Loucy (cell line): ENCODE results near the gene LYPD5.

ENCODE experiments used
- H2AFZ ChIP-seq: fragments of 200-600 bp; sonication (generic); 2 replicates; pipeline ENCODE4 v1.6.0; 2016; ENCODE audit warnings: antibody characterized with exemption, mild to moderate bottlenecking, low read length, moderate library complexity
- H3F3A ChIP-seq: fragments of 200-600 bp; 2 replicates; pipeline ENCODE4 v1.6.0; 2016; ENCODE audit warnings: antibody characterized with exemption, low read depth, mild to moderate bottlenecking
- H3K27me3 ChIP-seq: fragments of 200-600 bp; sonication (generic); 2 replicates; pipeline ENCODE4 v1.6.1; 2014; ENCODE audit warnings: low read length, mild to moderate bottlenecking; ENCODE audit not compliant: insufficient read depth, poor library complexity, severe bottlenecking
- H3K36me3 ChIP-seq: fragments of 200-600 bp; sonication (generic); 2 replicates; pipeline ENCODE4 v1.6.1; 2016; ENCODE audit warnings: low read length; ENCODE audit not compliant: insufficient read depth
- H3K4me1 ChIP-seq: fragments of 200-600 bp; sonication (generic); 2 replicates; pipeline ENCODE4 v1.5.1; 2014; ENCODE audit warnings: low read length, mild to moderate bottlenecking; ENCODE audit not compliant: insufficient read depth, poor library complexity, severe bottlenecking
- H3K4me2 ChIP-seq: fragments of 200-600 bp; sonication (generic); 2 replicates; pipeline ENCODE4 v1.6.0; 2014; ENCODE audit warnings: antibody characterized with exemption, low read length, low read depth, mild to moderate bottlenecking; ENCODE audit not compliant: poor library complexity, severe bottlenecking
- H3K4me3 ChIP-seq: fragments of 200-600 bp; sonication (generic); 2 replicates; pipeline ENCODE4 v1.5.1; 2014; ENCODE audit warnings: low read length, mild to moderate bottlenecking, mixed read lengths; ENCODE audit not compliant: poor library complexity, severe bottlenecking
- H3K79me2 ChIP-seq: fragments of 200-600 bp; sonication (generic); 2 replicates; pipeline ENCODE4 v1.6.1; 2014; ENCODE audit warnings: low read length; ENCODE audit not compliant: insufficient read depth
- H3K9ac ChIP-seq: fragments of 200-600 bp; sonication (generic); 2 replicates; pipeline ENCODE4 v1.6.0; 2014; ENCODE audit warnings: mild to moderate bottlenecking, low read depth, low read length, moderate library complexity; ENCODE audit not compliant: poor library complexity, severe bottlenecking
- H3K9me2 ChIP-seq: fragments of 200-600 bp; sonication (generic); replicated peaks from 2 replicates; pipeline ENCODE4 v1.6.1; 2016; ENCODE audit warnings: low read depth, low read length, mixed read lengths
- H3K9me3 ChIP-seq: fragments of 200-600 bp; sonication (generic); 2 replicates; pipeline ENCODE4 v1.6.1; 2014; ENCODE audit warnings: mild to moderate bottlenecking, antibody characterized with exemption, low read length, low read depth; ENCODE audit not compliant: insufficient read depth
- H4K20me1 ChIP-seq: fragments of 200-600 bp; sonication (generic); 2 replicates; pipeline ENCODE4 v1.6.0; 2014; ENCODE audit warnings: antibody characterized with exemption, low read length, mild to moderate bottlenecking; ENCODE audit not compliant: insufficient read depth, poor library complexity, severe bottlenecking
- CTCF ChIP-seq: fragments of 200-600 bp; sonication (generic); conservative IDR thresholded peaks from 2 replicates; pipeline ENCODE4 v1.5.1; 2014; ENCODE audit warnings: mild to moderate bottlenecking, antibody characterized with exemption, low read length
- EZH2phosphoT487 ChIP-seq: fragments of 200-600 bp; IDR thresholded peaks from 2 replicates; pipeline ENCODE4 v1.6.1; 2018; ENCODE audit warnings: antibody characterized with exemption, mild to moderate bottlenecking, moderate library complexity, borderline replicate concordance

LYPD5 gene

DNA sequence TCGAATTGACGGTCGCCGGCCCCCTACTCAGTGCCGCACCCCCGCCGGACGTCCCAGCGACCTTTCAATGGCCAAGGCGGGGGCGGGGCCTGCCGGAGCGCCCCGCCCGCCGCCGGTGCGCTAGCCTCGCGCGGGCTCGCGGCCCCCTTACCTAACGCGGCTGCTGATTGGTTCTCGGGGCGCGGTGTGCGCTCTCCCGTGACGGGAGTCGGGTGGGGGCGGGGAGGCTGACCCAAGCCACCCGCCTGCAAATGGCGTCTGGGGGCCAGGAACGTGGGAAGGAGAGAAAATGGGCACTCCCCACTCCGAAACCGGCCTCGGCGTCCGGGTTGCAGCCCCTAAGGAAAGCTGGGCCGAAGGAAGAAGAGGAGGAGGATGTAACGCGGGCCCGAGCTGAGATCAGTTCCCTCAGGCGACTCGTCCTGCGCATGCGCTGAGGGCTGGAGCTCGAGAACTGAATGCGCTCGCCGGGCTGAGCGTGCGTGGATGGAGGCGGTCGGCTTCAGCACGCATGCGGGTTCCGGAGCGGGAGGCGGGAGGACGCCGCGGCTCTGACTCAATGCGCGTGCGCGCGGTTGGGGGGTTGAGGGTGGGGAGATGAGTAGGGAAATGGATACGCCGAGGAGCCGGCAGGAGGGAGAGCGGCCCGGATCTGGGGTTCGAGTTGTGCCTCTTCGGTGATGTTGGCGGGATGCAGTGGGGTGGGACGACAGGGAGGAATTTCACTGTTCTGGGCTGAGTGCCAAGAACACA, 47.6 kb downstream of the LYPD5 start, which contains the start of gene SMG9:
TSS of gene SMG9 (minus strand) at position 460 of the 753 bp plus-strand sequence. CDS start 4,221 bp downstream, outside the sequence.
- no peaks in the 10 kb centered on the region for H3K27me3 ChIP-seq
- peak within 1 kb of the TSS; percentile 71 for H2AFZ ChIP-seq
- H4K20me1 ChIP-seq, result peaks cover 20% of the 10 kb centered on the region
- no peaks in the 10 kb centered on the region for H3K9me3 ChIP-seq
- no peaks in the 10 kb centered on the region for H3K9me2 ChIP-seq
- peaks cover 8% of the 10 kb centered on the region; the same call in 1 of the 2 replicates for H3K36me3 ChIP-seq
- H3K4me1 ChIP-seq, result peaks cover 21% of the 10 kb centered on the region
- H3F3A ChIP-seq, result 0 out of 2 replicates have a peak, but pooled peaks cover 3% of the 10 kb centered on the region
- peak within 1 kb of the TSS; percentile 90 for H3K4me2 ChIP-seq
- peak within 1 kb of the TSS; percentile 86 for H3K4me3 ChIP-seq
- no peak for TF ChIP-seq CTCF
- no peak for TF ChIP-seq EZH2phosphoT487
- peak within 1 kb of the TSS; percentile 99 for H3K9ac ChIP-seq
- H3K79me2 ChIP-seq, result peaks cover 48% of the 10 kb centered on the region

DNA sequence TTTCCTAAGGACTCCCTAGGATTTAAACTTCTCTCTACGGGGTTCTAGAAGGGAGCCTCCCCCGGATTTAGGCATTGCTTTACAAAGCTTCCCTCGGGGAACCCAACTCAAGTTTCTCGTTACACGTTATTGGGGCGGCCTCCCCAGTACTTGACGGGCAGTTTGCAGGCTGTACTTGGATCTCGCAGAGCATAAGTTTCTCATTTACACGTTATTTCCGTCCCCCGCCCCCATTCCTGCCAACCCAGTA, 48.1 kb downstream of the LYPD5 start:
- H3K9me3 ChIP-seq, result no peaks in the 10 kb centered on the region
- peak overlapping the region; percentile 99 for H3K9ac ChIP-seq
- peak overlapping the region; percentile 90 for H3K4me2 ChIP-seq
- H4K20me1 ChIP-seq, result peaks cover 20% of the 10 kb centered on the region
- peak overlapping the region; percentile 86 for H3K4me3 ChIP-seq
- no peak overlapping the region for H2AFZ ChIP-seq
- TF ChIP-seq CTCF (no peak), EZH2phosphoT487 (no peak)
- peaks cover 21% of the 10 kb centered on the region for H3K4me1 ChIP-seq
- peaks cover 48% of the 10 kb centered on the region for H3K79me2 ChIP-seq
- no peaks in the 10 kb centered on the region for H3K9me2 ChIP-seq
- no peaks in the 10 kb centered on the region for H3K27me3 ChIP-seq
- 0 out of 2 replicates have a peak, but pooled peaks cover 3% of the 10 kb centered on the region for H3F3A ChIP-seq
- peaks cover 13% of the 10 kb centered on the region; the same call in 1 of the 2 replicates for H3K36me3 ChIP-seq

DNA sequence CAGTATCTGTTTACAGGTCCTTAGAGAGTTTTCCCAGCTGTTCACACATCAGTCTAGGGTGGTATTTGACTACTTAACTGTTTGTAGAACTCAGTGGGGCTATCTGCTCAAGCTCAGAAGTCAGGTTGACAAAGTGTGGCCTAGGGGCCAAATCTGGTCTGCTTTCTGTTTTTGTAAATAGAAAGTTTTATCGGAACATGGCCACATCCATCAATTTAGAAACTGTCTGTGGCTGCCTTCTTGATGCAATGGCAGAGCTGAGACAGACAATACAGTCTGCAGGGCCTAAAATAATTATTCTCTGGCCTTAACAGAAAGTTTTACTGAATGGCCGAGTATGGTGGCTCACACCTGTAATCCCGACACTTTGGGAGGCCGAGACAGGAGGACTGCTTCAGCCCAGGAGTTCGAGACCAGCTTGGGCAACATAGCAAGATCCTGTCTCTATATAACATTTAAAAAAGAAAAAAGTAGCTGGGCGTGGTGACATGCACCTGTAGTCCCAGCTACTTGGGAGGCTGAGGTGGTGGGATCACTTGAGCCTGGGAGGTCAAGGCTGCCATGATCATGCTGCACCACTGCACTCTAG, 49.9 kb downstream of the LYPD5 start:
- H3K36me3 ChIP-seq, result peaks cover 31% of the 10 kb centered on the region; the same call in 1 of the 2 replicates
- H3F3A ChIP-seq, result 0 out of 2 replicates have a peak, but pooled peaks cover 3% of the 10 kb centered on the region
- H3K4me3 ChIP-seq, result peak overlapping the region; percentile 86
- peak overlapping the region; percentile 90 for H3K4me2 ChIP-seq
- no peaks in the 10 kb centered on the region for H3K9me2 ChIP-seq
- H2AFZ ChIP-seq, result no peak overlapping the region
- H3K9me3 ChIP-seq, result no peaks in the 10 kb centered on the region
- peaks cover 48% of the 10 kb centered on the region for H3K79me2 ChIP-seq
- peak overlapping the region; percentile 99 for H3K9ac ChIP-seq
- no peaks in the 10 kb centered on the region for H3K27me3 ChIP-seq
- peaks cover 20% of the 10 kb centered on the region for H4K20me1 ChIP-seq
- no peak for TF ChIP-seq CTCF
- no peak for TF ChIP-seq EZH2phosphoT487
- peaks cover 21% of the 10 kb centered on the region for H3K4me1 ChIP-seq
